Stimulated activated CD8-positive, alpha-beta memory T cell treated with anti-CD3 and anti-CD28 coated beads, Interleukin-15, amount 100 ng/mL, for 4 hours (primary cell): ENCODE data around the gene ACAP2.
"Not testable (repeated sequence)": the region's sequence is repeated elsewhere in the genome, so short reads cannot be mapped to it uniquely, and the experiment has no call there.

Experiments used
- DNase-seq, 2 donors: peaks; one replicate each; pipeline ENCODE4 v3.0.0-alpha.2; 2020; ENCODE audit warnings: low read depth in 2 of 2

ACAP2 gene

DNA sequence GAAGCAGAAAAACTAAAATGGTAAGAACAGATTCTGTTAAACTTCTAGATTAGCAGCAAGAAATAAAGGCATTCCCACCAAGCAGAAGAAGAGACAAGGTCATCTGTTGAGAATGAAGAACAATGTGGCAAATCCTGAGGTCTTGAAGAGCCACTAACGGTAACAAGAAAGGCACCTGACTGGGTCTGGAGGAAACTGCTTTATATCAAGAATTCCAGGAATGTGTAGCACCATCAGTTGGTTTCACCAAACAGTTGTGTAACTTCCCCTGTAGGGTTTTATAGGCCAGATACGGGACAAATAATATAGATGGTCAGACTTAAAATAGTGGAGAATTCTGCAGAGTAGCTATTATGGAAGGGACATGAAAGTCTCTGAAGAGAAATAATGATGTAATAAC lies 57.3 kb downstream of the ACAP2 start:
- no peak for DNase-seq

DNA sequence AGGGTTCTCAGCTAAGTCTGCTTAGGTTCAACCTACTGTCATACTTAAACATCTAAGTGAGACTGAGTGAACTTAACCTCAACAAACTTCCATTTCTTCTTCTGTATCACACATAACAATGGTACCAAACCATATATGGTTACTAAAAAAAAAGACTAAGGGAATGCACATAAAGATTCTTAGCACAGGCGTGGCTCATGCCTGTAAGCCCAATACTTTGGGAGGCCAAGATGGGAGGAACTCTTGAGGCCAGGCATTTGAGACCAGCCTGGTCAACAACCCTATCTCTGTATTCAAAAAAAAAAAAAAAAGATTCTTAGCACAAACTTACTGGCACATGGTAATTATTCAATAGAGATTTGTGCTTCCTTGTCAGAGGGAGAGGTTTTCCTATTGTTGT lies 57.9 kb downstream of the ACAP2 start:
- no peak for DNase-seq

DNA sequence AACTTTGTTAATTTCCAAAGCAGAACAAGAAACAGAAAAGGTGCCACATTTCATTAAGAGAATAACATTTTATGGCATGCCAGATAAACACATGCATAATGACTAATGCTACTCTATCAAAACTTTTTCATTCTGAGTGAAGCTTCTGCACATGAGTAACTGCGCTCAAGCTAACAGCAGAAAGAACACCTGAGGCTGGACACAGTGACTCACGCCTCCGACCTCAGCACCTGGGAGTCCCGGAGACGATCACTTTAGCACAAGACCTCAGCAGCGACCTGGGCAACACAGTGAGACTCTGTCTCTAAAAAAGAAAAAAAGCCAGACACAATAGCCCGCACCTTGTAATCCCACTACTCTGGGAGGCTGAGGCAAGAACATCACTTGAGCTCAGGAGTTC lies 70.6 kb downstream of the ACAP2 start:
- no peak for DNase-seq

DNA sequence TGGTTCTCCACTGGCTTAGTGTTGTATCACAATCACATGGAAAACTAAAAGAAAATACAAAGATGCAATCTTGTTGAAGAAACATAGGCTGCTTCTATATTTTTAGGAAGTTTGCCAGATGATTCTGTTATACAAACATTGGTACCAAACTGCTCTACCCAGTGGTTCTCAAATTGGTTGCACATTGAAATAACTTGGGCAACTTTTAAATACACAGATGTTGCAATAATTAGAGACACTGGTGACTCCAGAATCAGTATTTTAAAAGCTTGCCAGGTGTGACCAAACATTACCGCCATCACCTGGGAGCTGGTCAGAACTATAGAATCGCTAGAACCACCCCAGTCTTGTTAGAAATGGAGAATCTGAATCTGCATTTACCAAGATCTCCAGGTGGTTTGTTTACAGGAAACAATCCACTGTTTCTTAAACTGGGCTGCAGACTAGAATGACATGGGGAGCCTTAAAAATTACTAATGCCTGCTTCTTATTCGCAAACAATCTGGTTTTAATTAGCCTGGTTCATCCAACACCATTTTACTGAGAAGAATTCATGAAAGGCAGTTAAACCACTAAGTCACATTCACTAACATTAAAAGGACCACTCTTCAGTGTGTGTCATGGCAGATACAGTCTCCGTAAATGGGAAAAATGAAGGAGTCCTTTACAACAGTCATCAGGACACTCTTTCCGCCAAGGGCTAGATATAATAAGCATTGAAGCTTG lies 76.5 kb downstream of the ACAP2 start:
- no peak for DNase-seq

DNA sequence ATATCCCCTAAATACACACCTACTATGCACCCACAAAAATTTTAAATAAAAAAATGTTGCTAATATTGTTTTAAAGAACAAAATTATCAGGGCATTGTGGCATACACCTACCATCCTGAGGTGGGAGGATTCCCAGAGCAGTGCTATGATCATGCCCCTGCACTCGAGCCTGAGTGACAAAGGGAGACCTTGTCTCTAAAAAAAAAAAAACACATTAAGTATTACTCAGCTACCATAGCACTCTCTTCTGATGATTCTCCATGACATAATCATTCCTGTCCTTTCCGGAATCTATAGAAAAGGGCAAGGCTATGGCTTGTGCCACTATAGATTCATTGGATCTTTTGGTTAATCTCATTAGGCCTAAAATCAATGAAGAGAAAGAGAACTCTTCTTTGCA lies 77.4 kb downstream of the ACAP2 start:
- no peak for DNase-seq

DNA sequence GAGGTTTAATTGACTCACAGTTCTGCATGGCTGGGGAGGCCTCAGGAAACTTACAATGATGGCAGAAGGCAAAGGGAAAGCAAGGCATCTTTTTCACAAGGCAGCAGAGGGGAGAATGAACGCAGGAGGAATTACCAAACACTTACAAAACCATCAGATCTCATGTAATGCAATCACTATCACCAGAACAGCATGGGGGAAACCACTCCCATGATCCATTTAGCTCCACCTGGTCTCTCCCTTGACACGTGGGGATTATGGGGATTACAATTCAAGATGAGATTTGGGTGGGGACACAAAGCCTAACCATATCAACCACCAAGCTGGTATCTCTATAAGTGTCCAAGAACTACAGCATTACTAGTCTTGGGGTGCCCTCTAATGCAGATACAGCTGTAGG lies 85.0 kb downstream of the ACAP2 start:
- not testable (repeated sequence) for DNase-seq

DNA sequence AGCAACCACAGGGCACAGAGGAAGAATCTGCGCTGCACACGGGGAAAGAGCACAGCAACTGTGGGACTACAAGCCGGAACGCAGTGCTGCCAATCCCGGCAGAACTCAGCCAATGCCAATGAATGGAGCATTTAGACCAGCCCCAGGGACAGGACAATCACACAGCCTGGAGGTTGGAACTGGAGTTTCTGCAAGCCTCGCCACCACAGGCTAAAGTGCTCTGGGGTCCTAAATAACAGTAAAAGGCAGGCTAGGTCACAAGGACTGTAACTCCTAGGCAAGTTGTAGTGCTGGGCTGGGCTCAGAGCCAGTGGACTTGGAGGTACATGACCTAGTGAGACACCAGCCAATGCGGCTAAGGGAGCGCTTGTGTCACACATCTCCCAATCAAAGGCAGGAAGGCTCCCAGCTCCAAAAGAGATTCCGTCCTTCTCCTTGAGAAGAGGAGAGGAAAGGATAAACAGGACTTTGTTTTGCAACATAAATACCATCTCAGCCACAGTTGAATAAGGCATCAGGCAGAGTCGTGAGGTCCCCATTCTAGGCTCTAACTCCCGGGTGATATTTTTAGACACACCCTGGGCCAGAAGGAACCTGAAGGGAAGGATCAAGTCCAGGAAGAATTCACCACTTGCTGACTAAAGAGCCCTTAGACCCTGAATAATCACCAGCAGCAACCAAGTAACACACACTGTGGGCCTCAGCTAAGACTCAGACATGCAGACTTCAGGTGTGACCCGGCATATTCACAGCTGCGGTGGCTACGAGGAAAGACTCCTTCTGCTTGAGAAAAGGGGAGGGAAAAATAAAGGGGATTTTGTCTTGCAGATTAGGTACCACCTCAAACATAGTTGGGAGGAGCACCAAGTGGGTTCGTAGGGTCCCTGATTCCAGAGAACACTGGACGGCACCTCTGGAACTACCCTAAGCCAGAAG lies 86.4 kb downstream of the ACAP2 start:
- DNase-seq = no peak

DNA sequence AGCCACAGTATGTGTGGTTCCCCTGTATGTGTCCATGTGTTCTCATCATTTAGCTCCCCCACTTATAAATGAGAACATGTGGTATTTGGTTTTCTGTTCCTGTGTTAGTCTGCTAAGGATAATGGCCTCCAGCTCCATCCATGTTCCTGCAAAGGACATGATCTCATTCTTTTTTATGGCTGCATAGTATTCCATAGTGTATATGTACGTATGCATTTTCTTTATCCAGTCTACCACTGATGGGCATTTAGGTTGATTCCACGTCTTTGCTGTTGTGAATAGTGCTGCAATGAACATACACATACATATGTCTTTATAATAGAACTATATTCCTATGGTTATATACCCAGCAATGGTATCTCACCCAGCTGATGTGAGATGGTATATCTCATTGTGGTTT lies 88.8 kb downstream of the ACAP2 start:
- DNase-seq = not testable (repeated sequence)

DNA sequence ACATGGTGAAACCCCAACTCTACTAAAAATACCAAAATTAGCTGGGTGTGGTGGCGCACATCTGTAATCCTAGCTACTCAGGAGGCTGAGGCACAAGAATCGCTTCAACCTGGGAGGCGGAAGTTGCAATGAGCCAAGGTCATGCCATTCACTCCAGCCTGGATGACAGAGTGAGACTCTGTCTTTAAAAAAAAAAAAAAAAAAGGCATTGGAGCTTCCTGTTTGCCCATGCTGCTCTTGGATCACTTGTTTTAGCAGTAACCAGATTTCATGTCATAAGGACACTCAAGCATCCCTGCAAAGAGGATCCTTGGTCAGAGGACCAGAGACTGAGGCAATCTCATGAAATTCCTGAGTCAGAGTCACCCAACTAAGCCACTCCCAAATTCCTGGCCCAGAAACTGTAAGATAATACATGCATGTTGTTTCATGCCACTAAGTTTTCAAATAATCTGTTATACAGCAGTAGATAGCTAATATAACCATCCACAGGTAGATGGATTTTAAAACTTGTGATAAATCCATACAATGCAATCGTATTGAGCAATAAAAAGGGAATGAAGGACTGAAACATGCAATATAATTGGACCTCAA lies 89.8 kb downstream of the ACAP2 start:
- DNase-seq = no peak

DNA sequence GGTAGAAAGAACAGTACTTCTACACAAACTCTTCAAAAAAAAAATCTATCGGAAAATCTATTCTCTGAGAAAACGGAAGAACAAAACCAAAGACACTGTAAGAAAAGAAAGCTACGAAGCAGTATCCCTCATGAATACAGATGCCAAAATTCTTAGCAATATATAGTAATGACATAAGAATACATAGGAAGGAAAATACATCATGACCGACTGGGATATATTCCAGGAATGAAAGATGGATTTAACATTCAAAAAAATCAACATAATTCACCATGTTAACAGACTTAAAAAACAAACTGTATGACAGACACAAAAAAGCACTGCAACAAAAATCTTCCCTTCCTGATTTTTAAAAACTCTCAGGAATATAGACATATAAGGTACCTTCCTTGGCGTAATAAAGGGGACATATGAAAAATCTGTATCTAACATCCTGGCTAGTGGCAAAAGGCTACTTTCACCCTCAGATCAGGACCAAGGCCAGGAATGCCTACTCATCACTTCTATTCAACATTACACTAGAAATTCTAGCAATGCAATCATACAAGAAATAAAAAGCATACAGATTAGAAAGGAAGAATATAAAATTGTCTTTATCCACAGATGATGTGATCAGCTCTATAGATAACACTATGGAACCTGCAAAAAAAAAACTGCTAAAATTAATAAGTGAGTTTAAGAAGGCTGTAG lies 94.2 kb downstream of the ACAP2 start:
- DNase-seq = no peak

DNA sequence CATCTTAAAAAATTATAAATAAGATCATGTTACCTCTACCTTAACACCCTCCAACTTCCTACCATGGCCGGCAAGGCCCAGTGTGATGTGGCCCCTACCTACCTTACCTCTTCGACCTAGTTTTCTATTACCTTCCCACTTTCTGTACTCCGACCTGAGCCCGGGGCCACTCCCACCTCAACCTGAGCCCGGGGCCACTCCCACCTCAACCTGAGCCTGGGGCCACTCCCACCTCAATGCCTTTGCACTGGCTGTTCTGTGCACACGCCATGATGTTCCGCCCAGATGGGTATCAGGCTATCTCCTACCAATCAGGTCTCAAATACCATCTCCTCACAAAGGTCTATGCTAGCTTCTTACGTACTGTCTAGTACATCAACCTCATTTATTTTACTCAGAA lies 105.1 kb downstream of the ACAP2 start:
- DNase-seq = no peak

DNA sequence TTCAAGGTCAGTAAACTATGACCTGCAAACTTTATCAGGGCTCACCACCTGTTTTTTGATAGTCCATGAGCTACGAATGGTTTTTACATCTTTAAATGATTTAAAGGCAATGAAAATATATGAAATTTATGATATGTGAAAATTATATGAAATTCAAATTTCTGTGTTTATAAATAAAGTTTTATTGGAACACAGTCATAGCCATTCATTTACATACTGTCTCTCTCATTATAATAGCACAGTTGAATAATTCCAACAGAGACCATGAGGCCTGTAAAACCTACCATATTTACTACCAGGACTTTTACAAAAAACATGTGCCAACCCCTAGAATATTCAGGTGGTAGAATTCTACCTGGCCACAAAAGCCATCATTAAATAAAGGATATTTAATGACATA lies 107.9 kb downstream of the ACAP2 start:
- DNase-seq = no peak

DNA sequence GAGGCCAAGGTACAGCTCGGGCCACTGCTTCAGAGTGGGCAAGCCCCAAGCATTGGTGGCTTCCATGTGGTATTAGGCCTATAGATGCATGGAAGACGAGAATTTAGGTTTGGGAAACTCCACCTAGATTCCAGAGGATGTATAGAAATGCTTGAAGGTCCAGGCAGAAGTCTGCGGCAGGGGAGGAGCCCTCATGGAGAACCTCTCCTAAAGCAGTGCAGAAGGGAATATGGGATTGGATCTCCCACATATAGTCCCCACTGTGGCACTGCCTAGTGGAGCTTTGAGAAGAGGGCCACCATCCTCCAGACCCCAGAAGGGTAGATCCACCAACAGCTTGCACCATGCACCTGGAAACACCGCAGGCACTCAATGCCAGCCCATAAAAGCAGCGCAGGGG lies 123.8 kb downstream of the ACAP2 start:
- no peak for DNase-seq

DNA sequence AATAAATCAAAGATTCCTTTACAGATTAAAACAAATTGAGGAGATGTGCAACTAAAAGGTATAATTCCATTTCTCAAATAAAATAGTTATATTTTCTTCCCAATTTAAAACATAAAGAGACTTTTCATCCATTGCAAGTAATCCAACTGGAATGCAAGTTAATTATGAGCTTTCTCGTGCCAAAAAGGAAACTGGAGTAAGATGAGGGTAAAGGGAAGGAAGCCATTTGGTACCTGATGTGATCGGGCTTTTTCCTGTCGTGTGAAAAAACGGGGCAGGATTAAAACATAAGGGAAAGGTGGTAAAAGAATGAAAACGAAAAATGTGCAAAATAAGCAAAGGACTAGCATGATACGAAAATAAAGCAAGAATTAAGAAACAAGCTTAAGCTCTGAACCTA lies 130.1 kb downstream of the ACAP2 start:
- DNase-seq = no peak

DNA sequence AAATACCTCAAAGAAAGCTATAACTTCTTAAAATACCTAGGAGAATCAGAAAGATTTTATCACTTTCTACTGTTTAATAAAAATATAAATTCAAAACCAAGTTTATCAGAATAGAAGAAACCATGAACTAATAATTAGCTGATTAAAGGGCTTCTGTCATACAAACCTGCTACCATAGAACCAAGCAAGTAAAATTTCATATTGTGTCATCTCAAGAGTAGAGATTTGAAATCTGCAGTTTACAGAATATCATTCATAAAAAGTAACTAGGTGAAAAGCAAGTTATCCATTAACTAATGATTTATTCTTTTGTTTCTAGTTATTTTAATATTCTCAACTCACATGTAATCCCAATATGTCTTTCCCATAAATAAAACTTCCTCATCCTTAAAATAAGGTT lies 135.1 kb downstream of the ACAP2 start:
- no peak for DNase-seq

DNA sequence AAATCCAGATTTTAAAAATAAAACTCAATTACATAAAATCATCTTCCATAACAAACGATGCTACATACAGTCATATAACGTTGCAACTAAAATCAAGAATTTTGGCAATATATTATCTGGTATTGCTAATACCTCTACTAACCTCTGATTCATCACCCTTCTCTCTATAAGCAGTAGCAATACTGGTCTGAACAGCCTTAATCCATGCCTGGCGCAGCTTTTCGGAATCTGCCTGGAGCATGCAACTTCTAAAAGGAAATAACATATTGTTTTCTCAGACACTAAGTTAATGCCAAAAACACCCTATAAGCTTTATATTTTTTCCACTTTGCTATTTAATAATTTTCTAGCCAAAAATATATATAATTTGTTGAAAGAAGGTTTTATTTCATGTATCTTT lies 136.5 kb downstream of the ACAP2 start:
- DNase-seq = no peak

DNA sequence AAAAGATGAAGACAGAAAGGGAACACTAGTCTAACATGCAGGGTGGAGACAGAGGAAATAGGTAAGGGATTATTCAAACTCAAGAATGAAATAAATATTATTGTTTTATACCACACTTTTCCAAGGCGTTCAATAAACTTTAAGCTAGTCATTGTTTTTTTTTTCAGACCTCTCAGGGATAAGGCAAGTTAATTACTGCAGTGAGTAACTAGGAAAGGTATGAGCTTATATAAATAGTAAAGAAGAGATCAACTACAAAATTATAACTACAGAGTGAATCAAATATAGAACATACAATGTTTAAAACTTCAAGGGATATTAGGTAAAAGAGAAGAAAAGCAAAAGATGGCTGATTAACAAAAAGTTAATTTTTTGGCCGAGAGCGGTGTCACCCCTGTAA lies 140.4 kb downstream of the ACAP2 start:
- DNase-seq = no peak

DNA sequence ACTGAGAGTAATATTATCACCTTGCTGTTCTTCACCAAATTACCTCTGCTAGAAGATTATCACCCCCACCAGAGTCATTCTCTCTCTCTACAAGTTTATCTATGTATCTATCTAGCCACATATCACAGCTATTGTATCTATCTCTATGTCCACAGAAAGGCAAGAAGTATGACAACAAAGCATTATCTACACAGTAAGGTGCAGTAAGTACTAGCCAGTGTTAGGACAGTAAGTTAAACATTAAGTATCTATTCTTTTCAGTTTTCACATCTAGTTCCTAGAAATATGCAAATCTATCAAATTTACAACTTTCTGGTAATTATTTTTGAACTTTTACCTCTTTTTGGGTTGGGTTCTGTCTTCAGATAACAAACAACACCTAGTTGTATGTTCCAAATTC lies 145.4 kb downstream of the ACAP2 start:
- DNase-seq = no peak

DNA sequence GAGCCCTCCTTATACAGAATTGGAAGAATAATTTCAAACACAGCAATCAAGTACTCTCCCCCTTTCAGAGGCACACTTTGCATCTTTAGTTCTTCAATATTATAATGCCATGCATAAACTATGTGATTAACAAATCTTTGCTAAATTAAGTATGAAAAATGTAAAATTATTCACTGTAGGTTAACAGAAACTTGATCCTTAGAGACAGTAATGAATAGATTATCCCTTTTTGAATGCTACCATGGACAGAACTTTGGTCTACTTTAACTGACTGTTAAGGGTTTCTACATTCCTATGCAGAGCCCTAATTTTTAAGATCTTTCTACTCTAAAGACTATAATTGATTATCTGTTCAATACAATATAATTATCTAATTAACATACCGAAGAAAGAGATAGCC lies 146.2 kb downstream of the ACAP2 start:
- no peak for DNase-seq

DNA sequence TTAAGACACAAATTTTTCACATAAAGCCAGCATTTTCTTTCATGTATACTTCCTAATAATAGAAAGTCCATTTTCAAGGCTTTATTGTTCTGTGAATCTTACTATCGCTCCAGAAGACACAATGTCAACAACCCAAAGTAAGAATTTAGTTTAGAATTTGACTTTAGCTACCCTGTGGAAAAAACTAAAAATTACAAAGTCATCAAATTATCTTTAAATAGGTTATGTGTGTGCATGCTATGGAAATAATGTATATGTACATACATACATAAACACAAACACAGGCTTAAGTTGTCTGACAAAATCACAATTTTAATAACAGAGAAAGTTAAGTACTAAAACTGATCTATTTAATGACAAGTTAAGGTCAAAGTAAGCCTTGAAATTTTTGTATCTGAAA lies 151.7 kb downstream of the ACAP2 start:
- DNase-seq = no peak

DNA sequence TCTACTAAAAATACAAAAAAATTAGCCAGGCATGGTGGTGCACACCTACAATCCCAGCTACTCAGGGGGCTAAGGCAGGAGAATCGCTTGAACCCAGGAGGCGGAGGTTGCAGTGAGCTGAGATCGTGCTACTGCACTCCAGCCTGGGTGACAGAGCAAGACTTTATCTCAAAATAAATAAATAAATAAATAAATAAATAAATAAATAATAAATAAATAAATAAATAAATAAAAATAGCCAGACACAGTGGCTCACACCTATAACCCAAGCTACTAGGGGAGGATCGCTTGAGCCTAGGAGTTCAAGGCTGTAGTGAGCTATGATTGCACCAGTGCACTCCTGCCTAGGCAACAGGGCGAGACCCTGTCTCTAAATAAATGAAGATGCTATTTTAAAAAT lies 152.2 kb downstream of the ACAP2 start:
- not testable (repeated sequence) for DNase-seq
